C4-2B (cell line): Measurements from ENCODE around the gene GALNT10.

Experiments
- ZFX ChIP-seq: fragments of 450-650 bp; IDR thresholded peaks from 2 replicates; pipeline ENCODE4 v1.6.1; 2017
- TF ChIP-seq, protein P1 (sequence below): fragments of 450-650 bp; conservative IDR thresholded peaks from 2 replicates; pipeline ENCODE4 v1.5.1; 2017; ENCODE audit warnings: mild to moderate bottlenecking

- TF ChIP-seq, protein P1, sequence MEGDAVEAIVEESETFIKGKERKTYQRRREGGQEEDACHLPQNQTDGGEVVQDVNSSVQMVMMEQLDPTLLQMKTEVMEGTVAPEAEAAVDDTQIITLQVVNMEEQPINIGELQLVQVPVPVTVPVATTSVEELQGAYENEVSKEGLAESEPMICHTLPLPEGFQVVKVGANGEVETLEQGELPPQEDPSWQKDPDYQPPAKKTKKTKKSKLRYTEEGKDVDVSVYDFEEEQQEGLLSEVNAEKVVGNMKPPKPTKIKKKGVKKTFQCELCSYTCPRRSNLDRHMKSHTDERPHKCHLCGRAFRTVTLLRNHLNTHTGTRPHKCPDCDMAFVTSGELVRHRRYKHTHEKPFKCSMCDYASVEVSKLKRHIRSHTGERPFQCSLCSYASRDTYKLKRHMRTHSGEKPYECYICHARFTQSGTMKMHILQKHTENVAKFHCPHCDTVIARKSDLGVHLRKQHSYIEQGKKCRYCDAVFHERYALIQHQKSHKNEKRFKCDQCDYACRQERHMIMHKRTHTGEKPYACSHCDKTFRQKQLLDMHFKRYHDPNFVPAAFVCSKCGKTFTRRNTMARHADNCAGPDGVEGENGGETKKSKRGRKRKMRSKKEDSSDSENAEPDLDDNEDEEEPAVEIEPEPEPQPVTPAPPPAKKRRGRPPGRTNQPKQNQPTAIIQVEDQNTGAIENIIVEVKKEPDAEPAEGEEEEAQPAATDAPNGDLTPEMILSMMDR: no peak
- TF ChIP-seq ZFX: no peak
These were observed 118.8 kb downstream of the GALNT10 start for GRCh38 chr5:154309371-154309745.
